Large intestine (tissue), 3 donors: ENCODE data around the gene LMF1. TPM values are rescaled to one million over a fixed set of nuclear protein-coding genes. Genes with fewer than 3 reads are reported as not detected.
"Not testable (repeated sequence)": the region's sequence is repeated elsewhere in the genome, so short reads cannot be mapped to it uniquely, and the experiment has no call there.

Source experiments
- DNase-seq, 2 donors: peaks; one replicate each; pipeline versions ENCODE4 v3.0.0 to v3.0.0-alpha.2; 2013
- H3K27ac ChIP-seq: one replicate; pipeline ENCODE4 v1.5.1; 2013; ENCODE audit warnings: low read length
- H3K27me3 ChIP-seq: 2 replicates; pipeline ENCODE4 v1.6.1; 2013; ENCODE audit warnings: low read length; ENCODE audit not compliant: control insufficient read depth, insufficient read depth
- H3K36me3 ChIP-seq: 2 replicates; pipeline ENCODE4 v1.6.1; 2013; ENCODE audit warnings: low read length; ENCODE audit not compliant: control insufficient read depth, insufficient read depth
- H3K4me1 ChIP-seq: one replicate; pipeline ENCODE4 v1.6.1; 2013; ENCODE audit warnings: low read length; ENCODE audit not compliant: control insufficient read depth, insufficient read depth
- H3K4me3 ChIP-seq: one replicate; pipeline ENCODE4 v1.5.1; 2013; ENCODE audit warnings: low read length
- H3K9me3 ChIP-seq: one replicate; pipeline ENCODE4 v1.6.1; 2013; ENCODE audit warnings: mild to moderate bottlenecking, low read depth, low read length, moderate library complexity; ENCODE audit not compliant: control insufficient read depth
- WGBS: methylation state at CpG from one replicate; pipeline ENCODE4 v1.1.5; 2013; ENCODE audit warnings: low lambda C conversion rate; ENCODE audit not compliant: insufficient coverage; 5-methylcytosine and 5-hydroxymethylcytosine counted together
- polyA plus RNA-seq: library from polyadenylated mRNA; unstranded; fragments of 120-200 nt; gene quantifications from one replicate; pipeline ENCODE4 v1.2.1, GENCODE V29; 2013

The LMF1 gene
- polyA plus RNA-seq, 1 donor = 17.2 TPM

GRCh38 chr16:820748-821147 is 150.0 kb downstream of the LMF1 start:
- H3K27ac ChIP-seq = no peak overlapping the region
- H3K27me3 ChIP-seq = peaks cover 30% of the 10 kb centered on the region
- no peaks in the 10 kb centered on the region for H3K4me1 ChIP-seq
- no peak overlapping the region for H3K4me3 ChIP-seq
- no peak for DNase-seq
- no peaks in the 10 kb centered on the region for H3K36me3 ChIP-seq
- WGBS = 60% methylated on average over 2 of the region's 12 CpGs
- peaks cover 12% of the 10 kb centered on the region for H3K9me3 ChIP-seq

- Histone ChIP-seq H3K27me3 (peaks cover 32% of the 10 kb centered on the region), H3K9me3 (peaks cover 12% of the 10 kb centered on the region)
- not testable (repeated sequence) for H3K36me3 ChIP-seq, DNase-seq, H3K4me3 ChIP-seq, H3K27ac ChIP-seq, H3K4me1 ChIP-seq
- no CpG with 5 or more reads among the region's 10 CpGs for WGBS
Measured at GRCh38 chr16:820044-820408, 150.8 kb downstream of the LMF1 start.

GRCh38 chr16:819336-820043 is 151.3 kb downstream of the LMF1 start:
- no peak for DNase-seq
- WGBS = no CpG with 5 or more reads among the region's 23 CpGs
- H3K27me3 ChIP-seq = peaks cover 38% of the 10 kb centered on the region
- peaks cover 10% of the 10 kb centered on the region for H3K9me3 ChIP-seq
- H3K27ac ChIP-seq = no peak overlapping the region
- H3K4me1 ChIP-seq = no peaks in the 10 kb centered on the region
- no peak overlapping the region for H3K4me3 ChIP-seq
- no peaks in the 10 kb centered on the region for H3K36me3 ChIP-seq

- H3K27ac ChIP-seq = no peak overlapping the region
- H3K4me1 ChIP-seq = no peaks in the 10 kb centered on the region
- no peak overlapping the region for H3K4me3 ChIP-seq
- H3K36me3 ChIP-seq = no peaks in the 10 kb centered on the region
- H3K27me3 ChIP-seq = peaks cover 47% of the 10 kb centered on the region
- peaks cover 6% of the 10 kb centered on the region for H3K9me3 ChIP-seq
- WGBS = 67% methylated on average over 1 of the region's 2 CpGs
- DNase-seq = no peak
Measured at GRCh38 chr16:818592-818991, 152.2 kb downstream of the LMF1 start.

GRCh38 chr16:818132-818531 is 152.7 kb downstream of the LMF1 start:
- Histone ChIP-seq H3K4me3 (no peak overlapping the region), H3K36me3 (no peaks in the 10 kb centered on the region), H3K9me3 (peaks cover 7% of the 10 kb centered on the region), H3K27ac (no peak overlapping the region), H3K27me3 (peaks cover 50% of the 10 kb centered on the region), H3K4me1 (no peaks in the 10 kb centered on the region)
- no CpG with 5 or more reads among the region's 8 CpGs for WGBS
- no peak for DNase-seq

GRCh38 chr16:817001-817906 is 153.5 kb downstream of the LMF1 start:
- Histone ChIP-seq H3K4me3 (no peak overlapping the region), H3K36me3 (no peaks in the 10 kb centered on the region), H3K27ac (no peak overlapping the region), H3K9me3 (peaks cover 10% of the 10 kb centered on the region), H3K27me3 (peaks cover 58% of the 10 kb centered on the region), H3K4me1 (no peaks in the 10 kb centered on the region)
- DNase-seq = no peak
- no CpG with 5 or more reads among the region's 71 CpGs for WGBS

GRCh38 chr16:815861-816260 is 154.9 kb downstream of the LMF1 start:
- Histone ChIP-seq H3K9me3 (peaks cover 14% of the 10 kb centered on the region), H3K27ac (no peak overlapping the region), H3K4me3 (no peak overlapping the region), H3K27me3 (peaks cover 64% of the 10 kb centered on the region), H3K36me3 (no peaks in the 10 kb centered on the region), H3K4me1 (no peaks in the 10 kb centered on the region)
- DNase-seq = no peak
- WGBS = 100% methylated on average over 1 of the region's 15 CpGs

- DNase-seq = no peak
- Histone ChIP-seq H3K9me3 (peaks cover 14% of the 10 kb centered on the region), H3K4me1 (no peaks in the 10 kb centered on the region), H3K27ac (no peak overlapping the region), H3K36me3 (no peaks in the 10 kb centered on the region), H3K27me3 (peaks cover 64% of the 10 kb centered on the region), H3K4me3 (no peak overlapping the region)
- no CpG with 5 or more reads among the region's 9 CpGs for WGBS
Measured at GRCh38 chr16:814974-815373, 155.8 kb downstream of the LMF1 start.

GRCh38 chr16:813916-814412 is 156.8 kb downstream of the LMF1 start:
- peaks cover 14% of the 10 kb centered on the region for H3K9me3 ChIP-seq
- H3K4me1 ChIP-seq = no peaks in the 10 kb centered on the region
- H3K36me3 ChIP-seq = no peaks in the 10 kb centered on the region
- DNase-seq = no peak
- WGBS = 98% methylated on average over 5 of the region's 22 CpGs
- H3K4me3 ChIP-seq = no peak overlapping the region
- H3K27ac ChIP-seq = no peak overlapping the region
- peaks cover 61% of the 10 kb centered on the region for H3K27me3 ChIP-seq

GRCh38 chr16:813204-813915 is 157.4 kb downstream of the LMF1 start:
- no CpG with 5 or more reads among the region's 67 CpGs for WGBS
- H3K4me1 ChIP-seq = no peaks in the 10 kb centered on the region
- no peak overlapping the region for H3K4me3 ChIP-seq
- peaks cover 14% of the 10 kb centered on the region for H3K9me3 ChIP-seq
- H3K36me3 ChIP-seq = no peaks in the 10 kb centered on the region
- H3K27ac ChIP-seq = no peak overlapping the region
- peaks cover 57% of the 10 kb centered on the region for H3K27me3 ChIP-seq
- DNase-seq = no peak
